Activated CD4-positive, alpha-beta T cell treated with anti-CD3 and anti-CD28 coated beads, Interleukin-2, amount 50 U/mL, for 24 hours (primary cell): Measurements from ENCODE around the gene OCA2.
"Not testable (repeated sequence)": the region's sequence is repeated elsewhere in the genome, so short reads cannot be mapped to it uniquely, and the experiment has no call there.

ENCODE experiments used
- DNase-seq, 2 donors: peaks; one replicate each; pipeline ENCODE4 v3.0.0-alpha.2; 2020; ENCODE audit warnings: low read depth in 1 of 2, low spot score in 1 of 2

The OCA2 gene

GRCh38 chr15:27776501-27776900 lies 322.6 kb downstream of the OCA2 start:
- DNase-seq: no peak

GRCh38 chr15:27774638-27775037 lies 324.5 kb downstream of the OCA2 start:
- no peak for DNase-seq

- no peak for DNase-seq
Measured at GRCh38 chr15:27774191-27774590, 324.9 kb downstream of the OCA2 start.

GRCh38 chr15:27771892-27772291 lies 327.2 kb downstream of the OCA2 start:
- DNase-seq: no peak

- DNase-seq: no peak
Measured at GRCh38 chr15:27770769-27771554, 328.2 kb downstream of the OCA2 start.

GRCh38 chr15:27770086-27770607 lies 329.0 kb downstream of the OCA2 start:
- DNase-seq: no peak

- DNase-seq: no peak
Measured at GRCh38 chr15:27769652-27770051, 329.5 kb downstream of the OCA2 start.

- no peak for DNase-seq
Measured at GRCh38 chr15:27768732-27769475, 330.2 kb downstream of the OCA2 start.

GRCh38 chr15:27767918-27768640 lies 331.0 kb downstream of the OCA2 start:
- no peak for DNase-seq

GRCh38 chr15:27767430-27767829 lies 331.7 kb downstream of the OCA2 start:
- not testable (repeated sequence) for DNase-seq

- no peak for DNase-seq
Measured at GRCh38 chr15:27764339-27764738, 334.8 kb downstream of the OCA2 start.

GRCh38 chr15:27763514-27763913 lies 335.6 kb downstream of the OCA2 start:
- DNase-seq: no peak

- no peak for DNase-seq
Measured at GRCh38 chr15:27762471-27762870, 336.6 kb downstream of the OCA2 start.

- no peak for DNase-seq
Measured at GRCh38 chr15:27757052-27757451, 342.1 kb downstream of the OCA2 start.

GRCh38 chr15:27752691-27753090 lies 346.4 kb downstream of the OCA2 start:
- DNase-seq: no peak

GRCh38 chr15:27747997-27748396 lies 351.1 kb downstream of the OCA2 start:
- DNase-seq: no peak

GRCh38 chr15:27746401-27746955 lies 352.6 kb downstream of the OCA2 start:
- DNase-seq: no peak

- no peak for DNase-seq
Measured at GRCh38 chr15:27744641-27745040, 354.5 kb downstream of the OCA2 start.

- no peak for DNase-seq
Measured at GRCh38 chr15:27743638-27744037, 355.5 kb downstream of the OCA2 start.

GRCh38 chr15:27742751-27743477 lies 356.2 kb downstream of the OCA2 start:
- DNase-seq: no peak
